A673 (cell line): ENCODE results near the gene FAM219B. TPM values are rescaled to one million over a fixed set of nuclear protein-coding genes. Genes with fewer than 3 reads are reported as not detected.

Experiments
- BruUV-seq: library from RNA; stranded (reverse); fragments of 400-500 nt; replicated peaks from 2 replicates; lab custom pipeline; 2021; lab: Mats Ljungman, UMichigan
- CTCF ChIA-PET: fragments of 300-600 bp; sonication (Branson Sonifier 250); formaldehyde crosslinking; loops from one replicate; lab custom pipeline; 2022; ENCODE audit warnings: antibody characterized with exemption; lab: Charles Lee
- POLR2A ChIA-PET: fragments of 300-600 bp; sonication (Branson Sonifier 250); formaldehyde crosslinking; loops from one replicate; lab custom pipeline; 2022; ENCODE audit warnings: antibody characterized with exemption; ENCODE audit not compliant: low non-redundant PET; lab: Charles Lee
- DNase-seq: peaks from one replicate; pipeline ENCODE4 v3.0.0-alpha.2; 2015; ENCODE audit warnings: low spot score
- H3K27ac ChIP-seq: fragments of 200-600 bp; sonication (generic); 2 replicates; pipeline ENCODE4 v1.5.1; 2016; ENCODE audit warnings: mixed run types, low read depth, mild to moderate bottlenecking, mixed read lengths, antibody characterized with exemption, low read length; ENCODE audit not compliant: poor library complexity, severe bottlenecking
- H3K27me3 ChIP-seq: fragments of 200-600 bp; sonication (generic); replicated peaks from 2 replicates; pipeline ENCODE4 v1.6.1; 2017; ENCODE audit warnings: mixed run types, low read depth, mild to moderate bottlenecking, mixed read lengths, antibody characterized with exemption, low read length; ENCODE audit not compliant: insufficient read depth, poor library complexity
- H3K36me3 ChIP-seq: fragments of 200-600 bp; sonication (generic); 2 replicates; pipeline ENCODE4 v1.6.1; 2016; ENCODE audit warnings: mixed run types, mild to moderate bottlenecking, mixed read lengths, antibody characterized with exemption, low read length; ENCODE audit not compliant: insufficient read depth, poor library complexity, severe bottlenecking
- H3K4me1 ChIP-seq: fragments of 200-600 bp; sonication (generic); 2 replicates; pipeline ENCODE4 v1.6.1; 2017; ENCODE audit warnings: mixed run types, mild to moderate bottlenecking, mixed read lengths, antibody characterized with exemption, low read length; ENCODE audit not compliant: insufficient read depth, poor library complexity, severe bottlenecking
- H3K4me3 ChIP-seq: fragments of 200-600 bp; sonication (generic); 2 replicates; pipeline ENCODE4 v1.5.1; 2016; ENCODE audit warnings: low read depth, mixed run types, mild to moderate bottlenecking, mixed read lengths, low read length; ENCODE audit not compliant: poor library complexity, severe bottlenecking
- H3K9me3 ChIP-seq: fragments of 200-600 bp; sonication (generic); 2 replicates; pipeline ENCODE4 v1.6.1; 2016; ENCODE audit warnings: mixed run types, low read depth, mild to moderate bottlenecking, mixed read lengths, antibody characterized with exemption, low read length; ENCODE audit not compliant: poor library complexity, severe bottlenecking
- EZH2 ChIP-seq: fragments of 200-600 bp; sonication (generic); IDR thresholded peaks from 2 replicates; pipeline ENCODE4 v1.6.1; 2017; ENCODE audit warnings: borderline replicate concordance, low read depth, mild to moderate bottlenecking, mixed read lengths, antibody characterized with exemption, low read length; ENCODE audit not compliant: poor library complexity, severe bottlenecking
- intact Hi-C: fragments of 100-400 bp; cut with micrococcal nuclease; formaldehyde crosslinking; loops from one replicate; pipeline ENCODE4 v1.10.0; 2022; ENCODE audit not compliant: unreplicated experiment
- total RNA-seq: library from RNA; stranded (reverse); gene quantifications from 2 replicates; pipeline ENCODE4 v1.2.3, GENCODE V29; 2021
- TF ChIP-seq, protein P1 (sequence below): fragments of 300-800, 200-600 bp; sonication (generic); conservative IDR thresholded peaks from 2 replicates; pipeline ENCODE4 v1.5.1; 2017; ENCODE audit warnings: low read depth, mild to moderate bottlenecking, antibody characterized with exemption, low read length, moderate library complexity, mixed read lengths

FAM219B gene
- total RNA-seq, 1 experiment from 2014 or later: 86.6 TPM

DNA sequence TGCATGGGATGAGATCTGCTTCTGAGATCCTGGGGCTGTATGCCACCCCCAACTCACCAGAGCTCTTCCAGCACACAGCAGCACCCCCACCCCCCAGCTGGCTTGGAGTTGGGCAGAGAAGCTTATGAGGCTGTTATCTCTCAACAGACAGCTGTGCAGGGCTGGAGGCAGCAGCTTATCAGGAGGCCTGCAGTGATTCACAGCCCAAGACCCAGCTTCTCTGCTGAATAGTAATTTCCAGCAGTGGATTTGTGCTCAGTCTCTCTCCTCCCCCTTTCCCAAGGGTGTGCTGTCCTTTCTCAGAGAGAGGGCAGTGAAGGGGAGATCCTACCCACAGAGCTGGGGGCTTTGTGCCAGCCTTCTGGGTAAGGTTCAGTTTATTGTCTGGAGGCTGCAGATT, 47.9 kb upstream of the FAM219B start:
- DNase-seq: peak; percentile 54
- no peaks in the 10 kb centered on the region for H3K36me3 ChIP-seq
- BruUV-seq: no TSS peak
- peak overlapping the region; percentile 67 for H3K27ac ChIP-seq
- TF ChIP-seq, protein P1, sequence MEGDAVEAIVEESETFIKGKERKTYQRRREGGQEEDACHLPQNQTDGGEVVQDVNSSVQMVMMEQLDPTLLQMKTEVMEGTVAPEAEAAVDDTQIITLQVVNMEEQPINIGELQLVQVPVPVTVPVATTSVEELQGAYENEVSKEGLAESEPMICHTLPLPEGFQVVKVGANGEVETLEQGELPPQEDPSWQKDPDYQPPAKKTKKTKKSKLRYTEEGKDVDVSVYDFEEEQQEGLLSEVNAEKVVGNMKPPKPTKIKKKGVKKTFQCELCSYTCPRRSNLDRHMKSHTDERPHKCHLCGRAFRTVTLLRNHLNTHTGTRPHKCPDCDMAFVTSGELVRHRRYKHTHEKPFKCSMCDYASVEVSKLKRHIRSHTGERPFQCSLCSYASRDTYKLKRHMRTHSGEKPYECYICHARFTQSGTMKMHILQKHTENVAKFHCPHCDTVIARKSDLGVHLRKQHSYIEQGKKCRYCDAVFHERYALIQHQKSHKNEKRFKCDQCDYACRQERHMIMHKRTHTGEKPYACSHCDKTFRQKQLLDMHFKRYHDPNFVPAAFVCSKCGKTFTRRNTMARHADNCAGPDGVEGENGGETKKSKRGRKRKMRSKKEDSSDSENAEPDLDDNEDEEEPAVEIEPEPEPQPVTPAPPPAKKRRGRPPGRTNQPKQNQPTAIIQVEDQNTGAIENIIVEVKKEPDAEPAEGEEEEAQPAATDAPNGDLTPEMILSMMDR: no peak
- TF ChIP-seq EZH2: no peak
- intact Hi-C loops: loop anchor here (5.0 kb wide), 1 partner anchor 317 kb away; no protein-coding TSS in a partner anchor
- H3K4me1 ChIP-seq: peaks cover 51% of the 10 kb centered on the region
- CTCF ChIA-PET: interaction anchor here (1.0 kb wide), 2 partner anchors 247 to 250 kb away, joined by 3 to 8 read pairs; partner anchors contain the start of gene C15orf39
- H3K4me3 ChIP-seq: peak overlapping the region; percentile 66
- POLR2A ChIA-PET: no interaction called here
- no peaks in the 10 kb centered on the region for H3K9me3 ChIP-seq
- H3K27me3 ChIP-seq: no peaks in the 10 kb centered on the region

- POLR2A ChIA-PET: no interaction called here
Measured at GRCh38 chr15:74951006-74951405, 44.4 kb upstream of the FAM219B start.

DNA sequence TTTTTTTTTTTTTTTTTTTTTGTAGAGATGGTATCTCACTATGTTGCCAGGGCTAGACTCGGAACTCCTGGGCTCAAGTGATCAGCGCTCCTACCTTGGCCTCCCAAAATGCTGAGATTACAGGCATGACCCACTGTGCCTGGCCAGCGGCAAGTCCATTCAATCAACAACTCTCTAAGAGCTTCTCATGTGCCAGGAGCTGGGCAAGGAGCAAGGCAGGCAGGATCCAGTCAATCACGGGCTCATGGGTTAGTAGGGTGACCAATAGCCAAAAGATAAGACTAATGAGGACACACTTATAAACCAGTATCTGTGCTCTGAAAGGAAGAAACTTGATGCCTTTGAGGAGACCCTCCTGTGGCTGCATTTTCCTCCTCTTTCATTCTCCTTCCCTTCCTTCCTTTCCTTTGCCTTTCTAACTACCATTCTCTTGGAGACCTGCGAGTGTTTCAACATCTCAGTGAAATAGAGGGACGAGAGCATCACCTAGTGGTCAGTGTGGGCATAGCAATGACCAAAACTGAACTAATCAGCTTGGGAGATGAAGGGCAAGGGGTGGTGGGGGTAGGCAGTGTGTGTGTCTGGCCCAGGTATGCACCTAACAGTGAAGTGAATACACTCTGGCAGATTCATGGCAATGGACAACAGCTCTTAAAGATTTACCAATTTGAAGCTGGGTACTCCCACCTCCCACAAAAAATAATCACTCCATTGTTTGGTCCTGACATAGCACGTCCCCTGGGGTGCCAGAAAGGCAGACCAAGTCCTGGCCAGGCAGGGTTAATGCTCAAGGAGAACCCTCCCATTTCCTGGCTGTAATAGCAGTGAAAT, 43.6 kb upstream of the FAM219B start:
- intact Hi-C loops: loop anchor here (1.0 to 5.0 kb wide), 2 partner anchors 179 to 313 kb away; no protein-coding TSS in a partner anchor
- Histone ChIP-seq H3K27ac (no peak overlapping the region), H3K27me3 (no peaks in the 10 kb centered on the region), H3K36me3 (no peaks in the 10 kb centered on the region), H3K9me3 (no peaks in the 10 kb centered on the region), H3K4me1 (peaks cover 17% of the 10 kb centered on the region), H3K4me3 (no peak overlapping the region)
- TF ChIP-seq EZH2: no peak
- TF ChIP-seq, protein P1: peak; percentile 99
- peak; percentile 86 for DNase-seq
- CTCF ChIA-PET: interaction anchor here (0.9 to 1.7 kb wide), 6 partner anchors 13 to 181 kb away, joined by 3 to 21 read pairs (median 4); no protein-coding TSS in a partner anchor
- no TSS peak for BruUV-seq
- POLR2A ChIA-PET: no interaction called here

More at GRCh38 chr15:74951006-74951405, 44.4 kb upstream of the FAM219B start:
- BruUV-seq: no TSS peak
- Histone ChIP-seq H3K4me3 (no peak overlapping the region), H3K9me3 (no peaks in the 10 kb centered on the region), H3K4me1 (peaks cover 24% of the 10 kb centered on the region), H3K36me3 (no peaks in the 10 kb centered on the region), H3K27me3 (no peaks in the 10 kb centered on the region), H3K27ac (no peak overlapping the region)
- CTCF ChIA-PET: interaction anchor here (0.6 to 1.7 kb wide), 7 partner anchors 13 to 431 kb away, joined by 3 to 21 read pairs (median 4); no protein-coding TSS in a partner anchor
- no peak for TF ChIP-seq EZH2
- TF ChIP-seq, protein P1: no peak
- intact Hi-C loops: loop anchor here (5.0 kb wide), 1 partner anchor 314 kb away; no protein-coding TSS in a partner anchor
- no peak for DNase-seq
